ENCODE data around the gene HTR3C. TPM values are rescaled to one million over a fixed set of nuclear protein-coding genes. Genes with fewer than 3 reads are reported as not detected.

Gene HTR3C
- polyA plus RNA-seq, 4 donors = 0.10 to 0.81 TPM; not detected in 2

GRCh38 chr3:184011937-184012889, 40.6 kb upstream of the HTR3C start:
- DNase-seq (peak in 1 of 2 donors; percentile 83), FAIRE-seq (no peak)
- H3K27ac ChIP-seq (ENCODE audit: low read depth in 1 of 3, low read length in 2 of 3) = no peak overlapping the region
- 58 to 80% (median 75%) methylated on average over 6 of the region's 6 CpGs for WGBS, 3 donors
- H3K9me3 ChIP-seq (ENCODE audit: control insufficient read depth in 2 of 2, insufficient read depth in 1 of 2, low read depth in 1 of 2, low read length in 1 of 2) = no peaks in the 10 kb centered on the region
- no peak overlapping the region for H3K4me3 ChIP-seq (ENCODE audit: low read depth in 1 of 3, low read length in 3 of 3)
- peaks cover 0 to 6% (median 2%) of the 10 kb centered on the region in 3 donors for H3K36me3 ChIP-seq (ENCODE audit: control insufficient read depth in 3 of 3, insufficient read depth in 2 of 3, low read depth in 1 of 3, low read length in 3 of 3)
- H3K27me3 ChIP-seq (ENCODE audit: control insufficient read depth in 3 of 3, insufficient read depth in 3 of 3, low read length in 3 of 3) = no peaks in the 10 kb centered on the region
- H3K4me1 ChIP-seq (ENCODE audit: control insufficient read depth in 3 of 3, insufficient read depth in 2 of 3, low read depth in 1 of 3, low read length in 2 of 3) = no peaks in the 10 kb centered on the region

- FAIRE-seq = no peak
- H3K27ac ChIP-seq (ENCODE audit: low read depth in 1 of 3, low read length in 2 of 3) = no peak overlapping the region
Measured at GRCh38 chr3:184015381-184016019, 37.3 kb upstream of the HTR3C start.

GRCh38 chr3:184016169-184016570, 36.7 kb upstream of the HTR3C start:
- Histone ChIP-seq H3K27ac (ENCODE audit: low read depth in 1 of 3, low read length in 2 of 3) (no peak overlapping the region), H3K9me3 (ENCODE audit: control insufficient read depth in 2 of 2, insufficient read depth in 1 of 2, low read depth in 1 of 2, low read length in 1 of 2) (no peaks in the 10 kb centered on the region), H3K4me1 (ENCODE audit: control insufficient read depth in 3 of 3, insufficient read depth in 2 of 3, low read depth in 1 of 3, low read length in 2 of 3) (no peaks in the 10 kb centered on the region), H3K36me3 (ENCODE audit: control insufficient read depth in 3 of 3, insufficient read depth in 2 of 3, low read depth in 1 of 3, low read length in 3 of 3) (peaks cover 0 to 3% (median 0%) of the 10 kb centered on the region in 3 donors), H3K4me3 (ENCODE audit: low read depth in 1 of 3, low read length in 3 of 3) (no peak overlapping the region), H3K27me3 (ENCODE audit: control insufficient read depth in 3 of 3, insufficient read depth in 3 of 3, low read length in 3 of 3) (peaks cover 0 to 3% (median 0%) of the 10 kb centered on the region in 3 donors)
- WGBS, 3 donors = 54 to 75% (median 64%) methylated on average over 5 of the region's 5 CpGs
- FAIRE-seq = no peak
- no peak for DNase-seq

More at GRCh38 chr3:184015381-184016019, 37.3 kb upstream of the HTR3C start:
- DNase-seq = peak; percentile 33 to 78
- Histone ChIP-seq H3K36me3 (ENCODE audit: control insufficient read depth in 3 of 3, insufficient read depth in 2 of 3, low read depth in 1 of 3, low read length in 3 of 3) (peaks cover 0 to 3% (median 0%) of the 10 kb centered on the region in 3 donors), H3K4me3 (ENCODE audit: low read depth in 1 of 3, low read length in 3 of 3) (no peak overlapping the region), H3K27me3 (ENCODE audit: control insufficient read depth in 3 of 3, insufficient read depth in 3 of 3, low read length in 3 of 3) (peaks cover 0 to 3% (median 0%) of the 10 kb centered on the region in 3 donors), H3K4me1 (ENCODE audit: control insufficient read depth in 3 of 3, insufficient read depth in 2 of 3, low read depth in 1 of 3, low read length in 2 of 3) (no peaks in the 10 kb centered on the region), H3K9me3 (ENCODE audit: control insufficient read depth in 2 of 2, insufficient read depth in 1 of 2, low read depth in 1 of 2, low read length in 1 of 2) (no peaks in the 10 kb centered on the region)
- WGBS, 3 donors = 49 to 75% (median 62%) methylated on average over 10 of the region's 10 CpGs

GRCh38 chr3:184016811-184017671, 35.8 kb upstream of the HTR3C start:
- no peaks in the 10 kb centered on the region for H3K9me3 ChIP-seq (ENCODE audit: control insufficient read depth in 2 of 2, insufficient read depth in 1 of 2, low read depth in 1 of 2, low read length in 1 of 2)
- H3K4me3 ChIP-seq (ENCODE audit: low read depth in 1 of 3, low read length in 3 of 3) = peak overlapping the region; percentile 59 to 100 (median 65)
- H3K4me1 ChIP-seq (ENCODE audit: control insufficient read depth in 3 of 3, insufficient read depth in 2 of 3, low read depth in 1 of 3, low read length in 2 of 3) = no peaks in the 10 kb centered on the region
- H3K27ac ChIP-seq (ENCODE audit: low read depth in 1 of 3, low read length in 2 of 3) = peak overlapping the region in 2 of 3 donors; percentile 43 to 59
- 11 to 28% (median 13%) methylated on average over 39 to 57 of the region's 57 CpGs for WGBS, 3 donors
- DNase-seq (peak; percentile 64 to 83), FAIRE-seq (no peak)
- peaks cover 0 to 3% (median 0%) of the 10 kb centered on the region in 3 donors for H3K27me3 ChIP-seq (ENCODE audit: control insufficient read depth in 3 of 3, insufficient read depth in 3 of 3, low read length in 3 of 3)
- peaks cover 0 to 3% (median 0%) of the 10 kb centered on the region in 3 donors for H3K36me3 ChIP-seq (ENCODE audit: control insufficient read depth in 3 of 3, insufficient read depth in 2 of 3, low read depth in 1 of 3, low read length in 3 of 3)

GRCh38 chr3:184017672-184018423, 35.0 kb upstream of the HTR3C start, which contains the start of gene ABCC5:
Gene ABCC5, minus strand, starts transcription at chr3:184017884. Its CDS starts 3,492 bp downstream, at chr3:184014392.
- peak; percentile 94 to 95 for DNase-seq
- H3K4me1 ChIP-seq (ENCODE audit: control insufficient read depth in 3 of 3, insufficient read depth in 2 of 3, low read depth in 1 of 3, low read length in 2 of 3) = no peaks in the 10 kb centered on the region
- H3K4me3 ChIP-seq (ENCODE audit: low read depth in 1 of 3, low read length in 3 of 3) = peak within 1 kb of the TSS; percentile 59 to 100 (median 65)
- H3K9me3 ChIP-seq (ENCODE audit: control insufficient read depth in 2 of 2, insufficient read depth in 1 of 2, low read depth in 1 of 2, low read length in 1 of 2) = no peaks in the 10 kb centered on the region
- peaks cover 0 to 3% (median 0%) of the 10 kb centered on the region in 3 donors for H3K36me3 ChIP-seq (ENCODE audit: control insufficient read depth in 3 of 3, insufficient read depth in 2 of 3, low read depth in 1 of 3, low read length in 3 of 3)
- H3K27ac ChIP-seq (ENCODE audit: low read depth in 1 of 3, low read length in 2 of 3) = peak within 1 kb of the TSS in 2 of 3 donors; percentile 73 to 81
- WGBS, 3 donors = 0 to 1% (median 1%) methylated on average over 54 to 55 of the region's 55 CpGs
- peaks cover 0 to 3% (median 0%) of the 10 kb centered on the region in 3 donors for H3K27me3 ChIP-seq (ENCODE audit: control insufficient read depth in 3 of 3, insufficient read depth in 3 of 3, low read length in 3 of 3)
- no peak for FAIRE-seq

- no peaks in the 10 kb centered on the region for H3K4me1 ChIP-seq (ENCODE audit: control insufficient read depth in 3 of 3, insufficient read depth in 2 of 3, low read depth in 1 of 3, low read length in 2 of 3)
- 86 to 89% (median 87%) methylated on average over 21 of the region's 21 CpGs for WGBS, 3 donors
Measured at GRCh38 chr3:184018424-184018973, 34.3 kb upstream of the HTR3C start.

GRCh38 chr3:184022323-184022722, 30.5 kb upstream of the HTR3C start:
- no peaks in the 10 kb centered on the region for H3K36me3 ChIP-seq (ENCODE audit: control insufficient read depth in 3 of 3, insufficient read depth in 2 of 3, low read depth in 1 of 3, low read length in 3 of 3)
- DNase-seq (no peak), FAIRE-seq (no peak)
- 64 to 88% (median 68%) methylated on average over 7 of the region's 7 CpGs for WGBS, 3 donors
- H3K4me3 ChIP-seq (ENCODE audit: low read depth in 1 of 3, low read length in 3 of 3) = no peak overlapping the region
- H3K27me3 ChIP-seq (ENCODE audit: control insufficient read depth in 3 of 3, insufficient read depth in 3 of 3, low read length in 3 of 3) = peaks cover 0 to 3% (median 0%) of the 10 kb centered on the region in 3 donors
- no peak overlapping the region for H3K27ac ChIP-seq (ENCODE audit: low read depth in 1 of 3, low read length in 2 of 3)
- H3K4me1 ChIP-seq (ENCODE audit: control insufficient read depth in 3 of 3, insufficient read depth in 2 of 3, low read depth in 1 of 3, low read length in 2 of 3) = no peaks in the 10 kb centered on the region
- no peaks in the 10 kb centered on the region for H3K9me3 ChIP-seq (ENCODE audit: control insufficient read depth in 2 of 2, insufficient read depth in 1 of 2, low read depth in 1 of 2, low read length in 1 of 2)

More at GRCh38 chr3:184018424-184018973, 34.3 kb upstream of the HTR3C start:
- no peak for FAIRE-seq
- Histone ChIP-seq H3K9me3 (ENCODE audit: control insufficient read depth in 2 of 2, insufficient read depth in 1 of 2, low read depth in 1 of 2, low read length in 1 of 2) (no peaks in the 10 kb centered on the region), H3K36me3 (ENCODE audit: control insufficient read depth in 3 of 3, insufficient read depth in 2 of 3, low read depth in 1 of 3, low read length in 3 of 3) (peaks cover 0 to 3% (median 0%) of the 10 kb centered on the region in 3 donors), H3K27me3 (ENCODE audit: control insufficient read depth in 3 of 3, insufficient read depth in 3 of 3, low read length in 3 of 3) (peaks cover 0 to 3% (median 0%) of the 10 kb centered on the region in 3 donors), H3K27ac (ENCODE audit: low read depth in 1 of 3, low read length in 2 of 3) (peak overlapping the region in 2 of 3 donors; percentile 73 to 81), H3K4me3 (ENCODE audit: low read depth in 1 of 3, low read length in 3 of 3) (peak overlapping the region; percentile 59 to 100 (median 65))
- DNase-seq = no peak
